A549 (cell line): ENCODE results near the gene SND1.

Experiments used
- HOXA7 ChIP-seq: fragments of 250-450 bp; sonication (Bioruptor Pico); IDR thresholded peaks from 2 replicates; pipeline ENCODE4 v1.5.0; 2020; ENCODE audit warnings: mild to moderate bottlenecking, moderate library complexity
- JUN ChIP-seq, 2 experiments: fragments of >200 bp; sonication (Bioruptor Twin); formaldehyde crosslinking; IDR thresholded peaks; 2 replicates in 1 of 2; 3 replicates in 1 of 2; pipeline ENCODE4 v1.6.1; 2016 to 2017
- KDM1A ChIP-seq: fragments of 200-600 bp; sonication (generic); IDR thresholded peaks from 2 replicates; pipeline ENCODE4 v1.6.1; 2016; ENCODE audit warnings: low read depth, mild to moderate bottlenecking
- MYC ChIP-seq: IDR thresholded peaks from 2 replicates; pipeline ENCODE4 v1.6.1; 2012; ENCODE audit warnings: mild to moderate bottlenecking, inconsistent platforms, low read length, improper control_type of control experiment, borderline replicate concordance
- POLR2A ChIP-seq: IDR thresholded peaks from 2 replicates; pipeline ENCODE4 v1.6.1; 2012; ENCODE audit warnings: mild to moderate bottlenecking, low read length
- RAD21 ChIP-seq, 2 experiments: fragments of >200 bp in 1 of 2; sonication (Bioruptor Twin) in 1 of 2; formaldehyde crosslinking in 1 of 2; IDR thresholded peaks in 1 of 2; conservative IDR thresholded peaks in 1 of 2; 2 replicates in 1 of 2; 3 replicates in 1 of 2; pipeline ENCODE4 v1.6.1; 2012 to 2018; ENCODE audit warnings: inconsistent platforms in 1 of 2
- SMC3 ChIP-seq: fragments of >200 bp; sonication (Bioruptor Twin); formaldehyde crosslinking; IDR thresholded peaks from 3 replicates; pipeline ENCODE4 v1.6.1; 2018; ENCODE audit warnings: inconsistent platforms
- TP53 ChIP-seq: fragments of 250-450 bp; sonication (Bioruptor Pico); IDR thresholded peaks from 2 replicates; pipeline ENCODE4 v1.5.0; 2021; ENCODE audit warnings: mild to moderate bottlenecking, moderate library complexity
- TF ChIP-seq, protein P1 (sequence below): fragments of >200 bp; sonication (Bioruptor Twin); formaldehyde crosslinking; IDR thresholded peaks from 3 replicates; pipeline ENCODE4 v1.5.1; 2016
- TF ChIP-seq, protein P2 (sequence below): fragments of >200 bp; sonication (Bioruptor Twin); formaldehyde crosslinking; IDR thresholded peaks from 3 replicates; pipeline ENCODE4 v1.6.1; 2016
- TF ChIP-seq, protein P3 (sequence below): IDR thresholded peaks from 2 replicates; pipeline ENCODE4 v1.6.1; 2012
- TF ChIP-seq, protein P4 (sequence below): fragments of 450-650 bp; IDR thresholded peaks from 2 replicates; pipeline ENCODE4 v1.6.1; 2014; ENCODE audit warnings: antibody characterized with exemption
- TF ChIP-seq, protein P5 (sequence below): IDR thresholded peaks from 2 replicates; pipeline ENCODE4 v1.6.1; 2012

DNA sequence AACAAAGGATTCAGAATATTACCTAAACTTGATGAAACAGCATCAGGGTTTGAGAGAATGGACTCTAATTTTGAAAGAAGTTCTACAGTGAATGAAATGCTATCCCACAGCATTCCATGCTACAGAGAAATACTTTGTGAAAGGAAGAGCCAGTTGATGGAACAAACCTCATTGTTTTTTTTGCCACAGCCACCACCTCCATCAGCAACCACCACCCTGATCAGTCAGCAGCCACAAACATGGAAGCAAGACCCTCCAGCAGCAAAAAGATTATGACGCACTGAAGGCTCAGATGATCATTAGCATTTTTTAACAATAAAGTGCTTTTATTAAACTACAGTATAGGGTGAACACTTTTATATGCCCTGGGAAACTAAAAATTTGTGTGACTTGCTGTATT, 280.5 kb downstream of the SND1 start:
- TF ChIP-seq, protein P1, sequence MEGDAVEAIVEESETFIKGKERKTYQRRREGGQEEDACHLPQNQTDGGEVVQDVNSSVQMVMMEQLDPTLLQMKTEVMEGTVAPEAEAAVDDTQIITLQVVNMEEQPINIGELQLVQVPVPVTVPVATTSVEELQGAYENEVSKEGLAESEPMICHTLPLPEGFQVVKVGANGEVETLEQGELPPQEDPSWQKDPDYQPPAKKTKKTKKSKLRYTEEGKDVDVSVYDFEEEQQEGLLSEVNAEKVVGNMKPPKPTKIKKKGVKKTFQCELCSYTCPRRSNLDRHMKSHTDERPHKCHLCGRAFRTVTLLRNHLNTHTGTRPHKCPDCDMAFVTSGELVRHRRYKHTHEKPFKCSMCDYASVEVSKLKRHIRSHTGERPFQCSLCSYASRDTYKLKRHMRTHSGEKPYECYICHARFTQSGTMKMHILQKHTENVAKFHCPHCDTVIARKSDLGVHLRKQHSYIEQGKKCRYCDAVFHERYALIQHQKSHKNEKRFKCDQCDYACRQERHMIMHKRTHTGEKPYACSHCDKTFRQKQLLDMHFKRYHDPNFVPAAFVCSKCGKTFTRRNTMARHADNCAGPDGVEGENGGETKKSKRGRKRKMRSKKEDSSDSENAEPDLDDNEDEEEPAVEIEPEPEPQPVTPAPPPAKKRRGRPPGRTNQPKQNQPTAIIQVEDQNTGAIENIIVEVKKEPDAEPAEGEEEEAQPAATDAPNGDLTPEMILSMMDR: no peak
- TF ChIP-seq POLR2A: no peak
- TF ChIP-seq KDM1A: no peak
- TF ChIP-seq, protein P2, sequence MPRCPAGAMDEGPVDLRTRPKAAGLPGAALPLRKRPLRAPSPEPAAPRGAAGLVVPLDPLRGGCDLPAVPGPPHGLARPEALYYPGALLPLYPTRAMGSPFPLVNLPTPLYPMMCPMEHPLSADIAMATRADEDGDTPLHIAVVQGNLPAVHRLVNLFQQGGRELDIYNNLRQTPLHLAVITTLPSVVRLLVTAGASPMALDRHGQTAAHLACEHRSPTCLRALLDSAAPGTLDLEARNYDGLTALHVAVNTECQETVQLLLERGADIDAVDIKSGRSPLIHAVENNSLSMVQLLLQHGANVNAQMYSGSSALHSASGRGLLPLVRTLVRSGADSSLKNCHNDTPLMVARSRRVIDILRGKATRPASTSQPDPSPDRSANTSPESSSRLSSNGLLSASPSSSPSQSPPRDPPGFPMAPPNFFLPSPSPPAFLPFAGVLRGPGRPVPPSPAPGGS: no peak
- TF ChIP-seq, protein P3, sequence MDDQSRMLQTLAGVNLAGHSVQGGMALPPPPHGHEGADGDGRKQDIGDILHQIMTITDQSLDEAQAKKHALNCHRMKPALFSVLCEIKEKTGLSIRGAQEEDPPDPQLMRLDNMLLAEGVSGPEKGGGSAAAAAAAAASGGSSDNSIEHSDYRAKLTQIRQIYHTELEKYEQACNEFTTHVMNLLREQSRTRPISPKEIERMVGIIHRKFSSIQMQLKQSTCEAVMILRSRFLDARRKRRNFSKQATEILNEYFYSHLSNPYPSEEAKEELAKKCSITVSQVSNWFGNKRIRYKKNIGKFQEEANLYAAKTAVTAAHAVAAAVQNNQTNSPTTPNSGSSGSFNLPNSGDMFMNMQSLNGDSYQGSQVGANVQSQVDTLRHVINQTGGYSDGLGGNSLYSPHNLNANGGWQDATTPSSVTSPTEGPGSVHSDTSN: no peak
- TF ChIP-seq JUN (IDR thresholded peaks at IDR 0.05): no peak
- TF ChIP-seq, protein P4, sequence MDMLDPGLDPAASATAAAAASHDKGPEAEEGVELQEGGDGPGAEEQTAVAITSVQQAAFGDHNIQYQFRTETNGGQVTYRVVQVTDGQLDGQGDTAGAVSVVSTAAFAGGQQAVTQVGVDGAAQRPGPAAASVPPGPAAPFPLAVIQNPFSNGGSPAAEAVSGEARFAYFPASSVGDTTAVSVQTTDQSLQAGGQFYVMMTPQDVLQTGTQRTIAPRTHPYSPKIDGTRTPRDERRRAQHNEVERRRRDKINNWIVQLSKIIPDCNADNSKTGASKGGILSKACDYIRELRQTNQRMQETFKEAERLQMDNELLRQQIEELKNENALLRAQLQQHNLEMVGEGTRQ: no peak
- TF ChIP-seq MYC: no peak
- no peak for TF ChIP-seq HOXA7
- TF ChIP-seq, protein P5, sequence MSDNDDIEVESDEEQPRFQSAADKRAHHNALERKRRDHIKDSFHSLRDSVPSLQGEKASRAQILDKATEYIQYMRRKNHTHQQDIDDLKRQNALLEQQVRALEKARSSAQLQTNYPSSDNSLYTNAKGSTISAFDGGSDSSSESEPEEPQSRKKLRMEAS: no peak
- no peak for TF ChIP-seq RAD21 (conservative IDR thresholded peaks at IDR 0.05 in 1 of 2, IDR thresholded peaks at IDR 0.05 in 1 of 2)
- no peak for TF ChIP-seq TP53
- TF ChIP-seq SMC3: no peak
